Mammary epithelial cell (primary cell): ENCODE results near the gene VWA8.

ENCODE experiments used
- CTCF ChIP-seq, 2 donors: IDR thresholded peaks in 1 of 2; conservative IDR thresholded peaks in 1 of 2; 2 replicates each; pipeline ENCODE4 v1.5.1; 2011 to 2012; ENCODE audit warnings: inconsistent platforms in 2 of 2, low read length in 2 of 2, mild to moderate bottlenecking in 2 of 2, control low read depth in 1 of 2, low read depth in 1 of 2; ENCODE audit not compliant: insufficient read depth in 1 of 2; ENCODE audit errors: extremely low read depth in 1 of 2
- EZH2 ChIP-seq: IDR thresholded peaks from 2 replicates; pipeline ENCODE4 v1.6.1; 2012; ENCODE audit warnings: low read length, inconsistent platforms, borderline replicate concordance

- no peak for TF ChIP-seq CTCF (conservative IDR thresholded peaks at IDR 0.05 in 1 of 2, IDR thresholded peaks at IDR 0.05 in 1 of 2; ENCODE audit: extremely low read depth in 1 of 2, insufficient read depth in 1 of 2, low read depth in 1 of 2, low read length in 2 of 2)
- TF ChIP-seq EZH2: no peak
Measured at GRCh38 chr13:41590643-41591042, 370.3 kb downstream of the VWA8 start.
